ENCODE data around the gene NUTM1.

- TF ChIP-seq CTCF (IDR thresholded peaks at IDR 0.05 in 2 of 3, conservative IDR thresholded peaks at IDR 0.05 in 1 of 3; ENCODE audit: borderline replicate concordance in 1 of 3, insufficient read depth in 1 of 3, low read depth in 2 of 3, low read length in 2 of 3) (no peak), ZNF274 (IDR thresholded peaks at IDR 0.05; ENCODE audit: low read depth, low read length) (no peak)
These were observed 20.9 kb downstream of the NUTM1 start for GRCh38 chr15:34364041-34364440.

Measured in HCT116 (cell line).